ENCODE results near the gene TERT. TPM values are rescaled to one million over a fixed set of nuclear protein-coding genes. Genes with fewer than 3 reads are reported as not detected.

Gene TERT
- total RNA-seq, 2 donors from 2014 or later, result not detected

- Histone ChIP-seq H3K27me3 (replicated peaks; ENCODE audit: insufficient read depth) (no peaks in the 10 kb centered on the region), H3K36me3 (no peaks in the 10 kb centered on the region), H3K9me3 (no peaks in the 10 kb centered on the region), H3K4me3 (no peak overlapping the region), H3K4me1 (ENCODE audit: control insufficient read depth in 1 of 2, low read depth in 2 of 2) (no peaks in the 10 kb centered on the region), H3K27ac (no peak overlapping the region)
- DNase-seq (ENCODE audit: low spot score), result no peak
- no peak for ATAC-seq (ENCODE audit: insufficient number of reproducible peaks, low FRiP score, low read depth)
- no peak for TF ChIP-seq CTCF (IDR thresholded peaks at IDR 0.05)
These were observed 72.7 kb downstream of the TERT start for GRCh38 chr5:1222147-1222546.

- H3K9me3 ChIP-seq, result no peaks in the 10 kb centered on the region
- no peak for TF ChIP-seq CTCF (IDR thresholded peaks at IDR 0.05)
- H3K4me3 ChIP-seq, result no peak overlapping the region
- H3K27me3 ChIP-seq (replicated peaks; ENCODE audit: insufficient read depth), result no peaks in the 10 kb centered on the region
- H3K36me3 ChIP-seq, result no peaks in the 10 kb centered on the region
- H3K27ac ChIP-seq, result no peak overlapping the region
- DNase-seq (ENCODE audit: low spot score) (no peak), ATAC-seq (ENCODE audit: insufficient number of reproducible peaks, low FRiP score, low read depth) (no peak)
- H3K4me1 ChIP-seq (ENCODE audit: control insufficient read depth in 1 of 2, low read depth in 2 of 2), result no peaks in the 10 kb centered on the region
These were observed 73.1 kb downstream of the TERT start for GRCh38 chr5:1221721-1222120.

GRCh38 chr5:1220831-1221230 lies 74.0 kb downstream of the TERT start:
- Histone ChIP-seq H3K27ac (no peak overlapping the region), H3K4me1 (ENCODE audit: control insufficient read depth in 1 of 2, low read depth in 2 of 2) (no peaks in the 10 kb centered on the region), H3K27me3 (replicated peaks; ENCODE audit: insufficient read depth) (no peaks in the 10 kb centered on the region), H3K4me3 (no peak overlapping the region), H3K36me3 (no peaks in the 10 kb centered on the region), H3K9me3 (no peaks in the 10 kb centered on the region)
- DNase-seq (ENCODE audit: low spot score) (no peak), ATAC-seq (ENCODE audit: insufficient number of reproducible peaks, low FRiP score, low read depth) (no peak)
- no peak for TF ChIP-seq CTCF (IDR thresholded peaks at IDR 0.05)

GRCh38 chr5:1220351-1220750 lies 74.5 kb downstream of the TERT start:
- ATAC-seq (ENCODE audit: insufficient number of reproducible peaks, low FRiP score, low read depth) (no peak), DNase-seq (ENCODE audit: low spot score) (no peak)
- Histone ChIP-seq H3K27me3 (replicated peaks; ENCODE audit: insufficient read depth) (no peaks in the 10 kb centered on the region), H3K27ac (no peak overlapping the region), H3K4me1 (ENCODE audit: control insufficient read depth in 1 of 2, low read depth in 2 of 2) (no peaks in the 10 kb centered on the region), H3K9me3 (no peaks in the 10 kb centered on the region), H3K36me3 (no peaks in the 10 kb centered on the region), H3K4me3 (no peak overlapping the region)
- TF ChIP-seq CTCF (IDR thresholded peaks at IDR 0.05), result no peak

GRCh38 chr5:1219768-1220100 lies 75.1 kb downstream of the TERT start:
- no peaks in the 10 kb centered on the region for H3K27me3 ChIP-seq (replicated peaks; ENCODE audit: insufficient read depth)
- TF ChIP-seq CTCF (IDR thresholded peaks at IDR 0.05), result no peak

More at GRCh38 chr5:1219768-1220100, 75.1 kb downstream of the TERT start:
- Histone ChIP-seq H3K4me3 (no peak overlapping the region), H3K9me3 (no peaks in the 10 kb centered on the region), H3K27ac (no peak overlapping the region), H3K4me1 (ENCODE audit: control insufficient read depth in 1 of 2, low read depth in 2 of 2) (no peaks in the 10 kb centered on the region), H3K36me3 (no peaks in the 10 kb centered on the region)
- DNase-seq (ENCODE audit: low spot score) (no peak), ATAC-seq (ENCODE audit: insufficient number of reproducible peaks, low FRiP score, low read depth) (no peak)

Measured in thoracic aorta (tissue), 2 donors.